Bronchial epithelial cell (primary cell): Measurements from ENCODE around the gene AHNAK. TPM values are rescaled to one million over a fixed set of nuclear protein-coding genes. Genes with fewer than 3 reads are reported as not detected.

Source experiments
- DNase-seq: peaks from one replicate; pipeline ENCODE4 v3.0.0-alpha.2; 2010; ENCODE audit warnings: low read depth
- FAIRE-seq: peaks from 2 replicates; lab custom pipeline; 2011; peaks lifted over from hg19 to GRCh38; lab: Jason Lieb, UNC
- H3K27me3 ChIP-seq: 2 replicates; pipeline ENCODE4 v1.5.1; 2011; ENCODE audit warnings: low read length; ENCODE audit not compliant: control insufficient read depth, insufficient read depth
- H3K36me3 ChIP-seq: 2 replicates; pipeline ENCODE4 v1.5.1; 2011; ENCODE audit warnings: low read length; ENCODE audit not compliant: control insufficient read depth, insufficient read depth
- H3K4me3 ChIP-seq: 2 replicates; pipeline ENCODE4 v1.5.1; 2011; ENCODE audit warnings: mild to moderate bottlenecking, low read depth, low read length, control low read depth
- total RNA-seq: library from RNA; depleted of rRNA; stranded (reverse); fragments of >200 nt; gene quantifications from 2 replicates; pipeline ENCODE4 v1.2.1, GENCODE V29; 2014
- TF ChIP-seq, protein P1 (sequence below): IDR thresholded peaks from 2 replicates; pipeline ENCODE4 v1.5.1; 2011; ENCODE audit warnings: mild to moderate bottlenecking, moderate library complexity, low read length, control low read depth, inconsistent platforms; ENCODE audit not compliant: insufficient read depth, severe bottlenecking

AHNAK gene
- total RNA-seq, 1 donor from 2014 or later: 354 TPM

DNA sequence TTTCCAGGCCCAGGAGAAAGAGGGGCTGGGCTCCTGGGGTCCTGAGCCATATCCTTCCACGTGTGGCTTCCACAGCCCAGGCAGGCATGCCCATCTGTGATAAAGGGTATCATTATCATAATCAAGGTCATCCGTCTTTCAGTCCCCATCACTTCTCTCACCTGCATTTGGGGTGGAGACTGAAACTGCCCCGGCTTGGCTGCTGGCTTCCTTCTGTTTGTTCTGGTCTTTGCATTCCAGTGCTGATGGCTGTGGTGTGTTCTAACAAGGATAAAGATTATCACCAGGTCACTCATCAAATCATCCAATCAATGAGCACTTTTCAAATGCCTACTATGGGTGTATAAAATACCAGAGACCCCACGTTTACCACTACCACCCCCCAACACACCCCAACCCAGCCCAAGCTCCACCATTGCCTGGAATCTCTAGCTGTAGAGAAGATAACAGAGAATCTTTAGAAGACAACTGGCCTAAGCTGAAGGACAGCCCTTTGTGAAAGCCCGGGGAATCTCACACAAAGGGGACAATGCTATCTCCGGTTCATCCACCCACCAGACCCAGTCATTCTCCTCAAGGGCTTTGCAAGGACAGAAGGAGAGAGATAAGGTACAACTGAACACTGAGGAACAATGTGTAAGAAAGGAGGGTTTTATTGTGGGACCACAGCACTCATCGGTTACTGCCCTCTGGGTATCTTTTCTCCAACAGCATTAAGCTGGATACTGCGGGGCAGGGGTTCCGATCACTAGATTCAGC lies 54.9 kb downstream of the AHNAK start:
- no peak overlapping the region for H3K4me3 ChIP-seq
- H3K36me3 ChIP-seq: no peaks in the 10 kb centered on the region
- TF ChIP-seq, protein P1, sequence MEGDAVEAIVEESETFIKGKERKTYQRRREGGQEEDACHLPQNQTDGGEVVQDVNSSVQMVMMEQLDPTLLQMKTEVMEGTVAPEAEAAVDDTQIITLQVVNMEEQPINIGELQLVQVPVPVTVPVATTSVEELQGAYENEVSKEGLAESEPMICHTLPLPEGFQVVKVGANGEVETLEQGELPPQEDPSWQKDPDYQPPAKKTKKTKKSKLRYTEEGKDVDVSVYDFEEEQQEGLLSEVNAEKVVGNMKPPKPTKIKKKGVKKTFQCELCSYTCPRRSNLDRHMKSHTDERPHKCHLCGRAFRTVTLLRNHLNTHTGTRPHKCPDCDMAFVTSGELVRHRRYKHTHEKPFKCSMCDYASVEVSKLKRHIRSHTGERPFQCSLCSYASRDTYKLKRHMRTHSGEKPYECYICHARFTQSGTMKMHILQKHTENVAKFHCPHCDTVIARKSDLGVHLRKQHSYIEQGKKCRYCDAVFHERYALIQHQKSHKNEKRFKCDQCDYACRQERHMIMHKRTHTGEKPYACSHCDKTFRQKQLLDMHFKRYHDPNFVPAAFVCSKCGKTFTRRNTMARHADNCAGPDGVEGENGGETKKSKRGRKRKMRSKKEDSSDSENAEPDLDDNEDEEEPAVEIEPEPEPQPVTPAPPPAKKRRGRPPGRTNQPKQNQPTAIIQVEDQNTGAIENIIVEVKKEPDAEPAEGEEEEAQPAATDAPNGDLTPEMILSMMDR: no peak
- no peaks in the 10 kb centered on the region for H3K27me3 ChIP-seq
- no peak for DNase-seq
- no peak for FAIRE-seq

DNA sequence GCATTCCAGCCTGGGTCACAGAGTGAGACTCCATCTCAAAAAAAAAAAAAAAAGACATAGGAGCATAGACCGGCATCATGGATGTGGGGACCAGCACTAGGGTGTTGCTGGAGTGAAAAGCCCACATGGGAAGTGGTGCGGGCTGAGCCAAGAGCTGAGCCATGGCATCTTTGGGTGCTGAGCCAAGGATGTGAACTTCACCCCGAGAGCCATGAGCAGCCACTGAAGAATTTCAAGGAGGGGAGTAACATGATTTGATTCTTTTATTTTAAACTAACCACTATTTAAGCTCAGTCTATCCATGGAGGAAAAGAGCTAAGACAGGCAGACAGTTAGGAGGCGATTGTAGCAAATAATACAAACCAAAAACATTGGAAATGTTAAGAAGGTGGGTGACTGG lies 57.4 kb downstream of the AHNAK start:
- H3K36me3 ChIP-seq: no peaks in the 10 kb centered on the region
- TF ChIP-seq, protein P1: no peak
- no peak for FAIRE-seq
- no peak for DNase-seq
- no peaks in the 10 kb centered on the region for H3K27me3 ChIP-seq
- H3K4me3 ChIP-seq: no peak overlapping the region

DNA sequence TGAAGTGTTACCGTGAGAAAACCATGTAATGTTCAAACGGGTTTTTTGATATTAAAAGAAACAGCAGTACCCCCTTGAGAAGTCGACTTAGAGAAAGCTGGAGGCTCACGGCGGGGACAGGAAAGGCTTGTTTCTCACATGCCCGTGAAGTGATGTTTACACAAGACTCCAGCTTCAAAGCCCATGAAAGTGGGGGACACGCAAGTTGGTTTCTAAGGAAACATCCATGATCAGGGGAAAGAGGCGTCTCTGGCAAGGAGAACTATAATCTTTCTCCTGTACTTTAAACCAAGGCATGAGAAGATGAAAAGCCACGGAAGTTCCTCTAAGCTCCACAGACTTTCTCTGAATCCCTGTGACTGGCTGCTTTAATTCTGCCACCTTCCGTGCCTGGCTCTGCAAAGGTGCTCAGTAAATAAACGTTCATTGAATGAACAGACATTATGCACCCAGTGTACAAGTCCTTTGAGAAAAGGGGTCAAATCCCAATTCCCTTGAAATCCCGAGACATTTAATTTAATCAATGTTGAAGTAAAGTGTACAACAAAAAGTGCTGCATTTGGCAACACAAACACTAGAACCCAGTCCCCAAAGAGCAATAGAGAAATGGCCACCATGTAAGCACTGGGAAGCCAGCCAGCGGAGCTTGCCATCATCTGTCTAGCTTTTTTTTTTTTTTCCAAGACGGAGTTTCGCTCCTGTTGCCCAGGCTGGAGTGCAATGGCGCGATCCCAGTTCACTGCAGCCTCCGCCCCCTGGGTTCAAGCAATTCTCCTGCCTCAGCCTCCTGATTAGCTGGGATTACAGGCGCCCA lies 58.7 kb downstream of the AHNAK start:
- Histone ChIP-seq H3K27me3 (no peaks in the 10 kb centered on the region), H3K4me3 (no peak overlapping the region), H3K36me3 (no peaks in the 10 kb centered on the region)
- DNase-seq (no peak), FAIRE-seq (no peak)
- TF ChIP-seq, protein P1: no peak

DNA sequence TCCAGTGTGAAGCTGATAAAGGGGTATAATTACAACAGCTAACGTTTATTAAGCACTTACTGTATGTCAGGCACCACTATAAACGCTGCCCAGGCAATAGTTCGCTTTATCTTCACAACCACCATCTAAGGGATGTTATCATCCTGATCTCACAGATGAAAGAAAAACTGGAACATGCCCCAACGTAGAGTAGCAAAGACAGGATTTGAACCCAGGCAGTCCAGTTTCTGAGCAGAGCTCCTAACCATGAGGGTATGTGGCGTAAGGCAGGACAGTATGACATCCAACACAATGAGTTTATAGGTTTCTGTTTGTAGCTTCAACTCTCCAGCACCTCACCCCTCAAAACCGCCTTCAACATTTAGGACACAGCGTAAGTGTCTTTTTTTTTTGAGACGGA lies 59.5 kb downstream of the AHNAK start:
- Histone ChIP-seq H3K36me3 (no peaks in the 10 kb centered on the region), H3K27me3 (no peaks in the 10 kb centered on the region), H3K4me3 (no peak overlapping the region)
- FAIRE-seq: no peak
- TF ChIP-seq, protein P1: no peak
- no peak for DNase-seq

DNA sequence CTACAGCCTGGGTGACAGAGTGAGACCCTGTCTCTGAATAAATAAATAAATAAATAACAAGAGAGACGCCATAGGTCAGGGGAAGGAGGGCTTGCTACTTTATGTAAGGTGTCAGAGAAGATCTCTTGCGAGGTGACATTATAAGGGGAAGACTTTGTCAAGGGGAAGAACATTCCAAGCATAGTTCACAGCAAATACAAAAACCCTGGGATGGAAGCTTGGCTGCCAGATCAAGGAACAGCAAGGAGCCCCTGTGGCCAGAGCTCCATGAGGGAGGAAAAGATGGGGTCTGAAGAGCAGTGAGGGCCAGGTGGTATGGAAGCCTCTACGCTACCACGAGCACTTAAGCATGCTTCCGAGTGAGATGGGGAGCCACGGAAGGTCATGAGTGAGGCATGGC lies 62.3 kb downstream of the AHNAK start:
- FAIRE-seq (no peak), DNase-seq (no peak)
- no peak overlapping the region for H3K4me3 ChIP-seq
- TF ChIP-seq, protein P1: no peak
- no peaks in the 10 kb centered on the region for H3K36me3 ChIP-seq
- H3K27me3 ChIP-seq: no peaks in the 10 kb centered on the region
